Hindlimb muscle (tissue), 1 donor: ENCODE results near the gene LRRC75B. TPM values are rescaled to one million over a fixed set of nuclear protein-coding genes. Genes with fewer than 3 reads are reported as not detected.
A peak's percentile ranks its signal among the peaks of the same experiment; 100 is the strongest.
"Not testable (repeated sequence)": the region's sequence is repeated elsewhere in the genome, so short reads cannot be mapped to it uniquely, and the experiment has no call there.

Source experiments
- DNase-seq: peaks from one replicate; pipeline ENCODE4 v3.0.0-alpha.2; 2013
- polyA plus RNA-seq: library from polyadenylated mRNA; unstranded; fragments of 120-200 nt; gene quantifications from one replicate; pipeline ENCODE4 v1.2.1, GENCODE V29; 2013; ENCODE audit not compliant: insufficient read length

LRRC75B gene, protein sequence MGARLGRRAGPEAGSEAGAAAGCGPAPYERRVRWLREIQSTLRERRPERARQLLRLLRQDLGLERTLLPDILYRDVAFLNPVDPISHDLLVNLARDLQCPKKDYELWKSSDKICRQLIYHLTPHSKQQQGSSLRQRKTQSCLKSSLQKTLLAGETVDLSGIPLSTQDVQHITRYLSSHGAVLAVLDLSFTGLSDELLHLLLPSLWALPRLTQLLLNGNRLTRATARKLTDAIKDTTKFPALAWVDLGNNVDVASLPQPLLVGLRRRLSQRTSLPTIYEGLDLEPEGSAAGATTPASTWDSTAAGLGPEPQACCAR
- polyA plus RNA-seq, result 9.2 TPM

DNA sequence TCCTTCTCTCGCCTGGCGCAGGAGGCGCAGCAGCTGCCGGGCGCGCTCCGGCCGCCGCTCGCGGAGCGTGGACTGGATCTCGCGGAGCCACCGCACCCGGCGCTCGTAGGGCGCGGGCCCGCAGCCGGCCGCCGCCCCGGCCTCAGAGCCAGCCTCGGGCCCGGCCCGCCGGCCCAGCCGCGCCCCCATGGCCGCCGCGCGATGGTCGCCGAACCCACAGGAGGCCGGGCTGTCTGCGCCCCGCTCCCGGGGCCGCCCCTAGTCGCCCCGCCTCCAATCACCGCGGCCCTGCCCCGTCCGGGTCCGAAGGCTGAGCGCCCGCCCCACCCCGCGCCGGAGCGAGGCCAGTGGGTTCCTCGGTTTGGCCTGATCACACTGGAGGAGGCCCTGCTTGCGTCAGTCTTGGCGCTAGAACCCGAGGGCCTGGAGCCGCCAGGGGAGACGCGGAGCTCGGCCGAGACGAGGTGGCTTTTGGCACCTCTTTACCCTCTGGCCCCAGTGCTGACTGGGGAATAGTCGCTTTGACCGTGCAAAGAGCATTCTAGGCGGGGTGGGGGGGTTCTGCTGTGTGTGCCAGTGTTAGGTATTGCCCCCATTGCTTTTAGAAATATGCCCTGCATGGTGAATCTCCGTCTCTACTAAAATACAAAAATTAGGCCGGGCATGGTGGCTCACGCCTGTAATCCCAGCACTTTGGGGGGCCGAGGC, at the start of gene LRRC75B:
LRRC75B (minus strand) TSS at position 223 of the 708 bp plus-strand sequence; CDS start at position 189, 34 bp downstream.
- DNase-seq, result peak; percentile 84

DNA sequence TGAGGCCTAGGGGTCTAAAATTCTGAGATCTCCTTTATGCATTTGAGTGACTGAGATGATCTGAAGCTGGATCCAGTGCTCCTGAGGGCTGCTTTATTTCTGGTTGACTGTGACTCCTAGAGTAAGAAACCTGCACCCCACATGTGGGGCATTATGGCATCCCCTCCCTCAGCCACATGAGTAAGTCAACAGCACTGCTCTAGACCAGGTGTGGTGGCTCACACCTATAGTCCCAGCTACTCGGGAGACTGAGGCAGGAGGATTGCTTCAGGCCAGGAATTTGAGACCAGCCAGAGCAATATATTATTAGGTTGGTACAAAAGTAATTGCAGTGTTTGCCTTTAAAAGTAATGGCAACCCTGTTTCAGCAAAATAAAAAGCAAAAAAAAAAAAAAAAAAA, 49.4 kb upstream of the LRRC75B start:
- not testable (repeated sequence) for DNase-seq

DNA sequence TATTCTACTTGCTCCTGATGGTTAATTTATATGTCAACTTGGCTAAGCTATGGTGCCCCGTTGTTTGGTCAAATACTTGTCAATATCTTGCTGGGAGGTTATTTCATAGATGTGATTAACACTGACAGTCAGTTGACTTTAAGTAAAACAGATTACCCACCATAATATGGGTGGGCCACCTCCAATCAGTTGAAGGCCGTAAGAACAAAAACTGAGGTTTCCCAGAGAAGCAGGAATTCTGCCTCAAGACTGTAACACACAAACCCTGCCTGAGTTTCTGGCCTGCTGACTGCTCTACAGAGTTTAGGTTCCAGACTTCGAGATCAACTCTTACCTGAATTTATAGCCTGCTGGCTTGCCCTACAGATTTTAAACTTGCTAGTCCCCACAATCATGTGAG, 43.6 kb upstream of the LRRC75B start:
- not testable (repeated sequence) for DNase-seq

DNA sequence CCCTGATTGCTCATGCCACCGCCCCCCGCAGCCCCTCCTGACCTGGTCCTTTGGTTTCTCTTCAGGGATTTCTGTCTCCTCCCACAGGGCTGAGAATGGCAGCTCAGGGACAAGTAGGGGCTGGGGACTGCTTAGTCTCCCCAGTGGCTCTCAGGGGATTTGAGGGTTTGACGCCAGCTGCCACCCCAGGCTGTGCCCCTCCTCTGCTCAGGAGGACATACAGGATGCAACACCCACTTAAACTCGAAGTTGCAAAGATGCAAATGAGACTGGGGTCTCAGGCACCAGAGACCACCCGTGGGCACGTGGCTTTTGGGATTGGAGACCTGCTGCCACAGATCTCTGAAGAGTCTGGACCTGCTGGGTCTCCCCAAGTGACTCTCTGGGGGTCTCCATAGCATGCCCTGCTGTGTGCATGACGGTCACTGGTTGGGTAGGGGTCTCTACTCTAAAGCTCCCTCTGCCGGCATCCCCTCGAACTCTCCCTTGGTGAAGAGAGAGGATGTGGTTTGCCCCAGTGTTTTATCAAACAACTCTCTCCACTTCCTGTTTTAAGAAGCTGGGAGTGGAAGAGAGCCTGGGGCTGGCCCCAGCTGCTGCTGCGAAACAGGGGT, 42.0 kb upstream of the LRRC75B start:
- DNase-seq, result not testable (repeated sequence)

DNA sequence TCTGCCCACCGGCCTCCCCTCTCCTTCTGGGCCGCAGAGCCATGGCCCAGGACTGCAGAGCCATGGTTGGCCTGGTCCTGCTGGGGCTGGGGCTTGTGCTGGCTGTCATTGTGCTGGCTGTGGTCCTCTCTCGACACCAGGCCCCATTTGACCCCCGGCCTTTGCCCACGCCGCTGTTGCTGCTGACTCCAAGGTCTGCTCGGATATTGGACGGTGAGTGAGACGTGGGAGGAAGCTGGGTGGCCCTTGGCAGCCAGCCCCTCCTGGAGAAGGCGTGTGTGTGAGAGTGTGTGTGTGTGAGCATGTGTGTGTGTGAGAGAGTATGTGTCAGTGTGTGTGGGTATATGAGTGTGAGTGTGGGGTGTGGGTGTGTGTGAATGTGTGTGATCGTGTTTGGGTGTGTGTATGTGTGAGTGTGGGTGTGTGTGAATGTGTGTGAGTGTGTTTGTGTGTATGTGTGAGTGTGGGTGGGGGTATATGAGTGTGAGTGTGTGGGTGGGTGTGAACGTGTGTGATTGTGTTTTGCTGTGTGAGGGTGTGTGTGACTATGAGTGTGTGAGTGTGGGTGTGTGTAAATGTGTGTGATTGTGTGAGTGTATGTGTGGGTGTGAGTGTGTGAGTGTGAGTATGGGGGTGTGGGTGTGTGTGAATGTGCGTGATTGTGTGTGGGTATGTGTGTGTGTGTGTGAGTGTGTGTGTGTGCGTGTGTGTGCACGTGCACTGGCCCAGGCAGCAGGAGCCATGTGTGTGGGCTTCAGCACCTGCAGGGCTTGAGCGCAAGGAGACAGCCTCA, 40.6 kb upstream of the LRRC75B start:
- DNase-seq, result peak; percentile 26

DNA sequence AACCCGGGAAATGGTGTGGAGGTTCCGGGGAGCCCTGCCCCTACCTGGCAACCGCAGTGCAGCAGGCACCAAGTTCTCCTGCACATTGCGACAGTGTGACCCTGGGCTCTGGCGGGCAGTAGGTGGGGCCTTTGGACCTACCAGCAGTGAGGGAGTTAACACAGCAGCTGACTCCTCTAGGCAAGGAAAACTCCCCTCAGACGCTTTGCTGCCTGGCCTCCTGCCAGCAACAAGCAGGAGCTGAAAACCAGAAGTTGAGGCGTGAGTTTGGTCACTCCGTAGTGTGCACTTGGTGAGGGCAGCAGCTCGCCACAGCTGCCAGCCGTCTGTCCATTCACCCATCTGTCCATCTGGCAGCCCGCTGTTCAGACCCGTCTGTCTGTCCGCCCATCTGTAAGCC, 39.8 kb upstream of the LRRC75B start:
- peak; percentile 47 for DNase-seq

DNA sequence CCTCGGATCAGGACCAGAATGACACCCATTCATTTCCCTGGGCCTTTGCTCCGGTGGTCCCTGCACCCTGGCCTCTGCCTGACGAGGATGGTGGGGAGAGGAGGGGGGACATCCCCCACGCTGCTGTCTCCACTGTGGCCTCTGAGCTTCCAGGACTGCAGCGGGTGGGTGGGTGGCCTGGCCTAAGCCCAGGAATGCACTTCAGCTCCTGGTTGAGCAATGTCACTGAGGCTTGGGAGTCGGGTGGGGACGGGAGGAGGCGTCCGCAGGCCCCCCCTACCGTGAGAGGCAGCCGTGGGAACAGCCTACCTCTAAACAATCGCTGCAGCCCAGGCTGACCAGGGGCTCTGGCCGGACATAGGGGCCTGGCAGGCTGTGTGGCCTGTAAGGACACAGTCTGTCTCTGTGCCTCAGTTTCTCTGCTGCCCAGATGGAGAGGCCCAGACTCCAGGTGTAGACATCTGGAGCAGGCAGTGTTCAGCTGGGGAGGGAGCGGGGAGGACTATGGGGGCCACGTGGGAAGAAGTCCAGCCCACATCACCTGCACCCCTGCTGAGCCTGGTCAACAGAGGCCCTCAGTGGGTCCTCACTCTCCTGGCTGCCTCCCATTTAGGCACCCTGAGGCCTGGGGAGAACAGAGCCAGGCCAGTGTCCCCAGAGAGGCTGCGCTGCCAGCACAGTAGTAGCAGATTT, 38.7 kb upstream of the LRRC75B start:
- DNase-seq, result peak; percentile 15

DNA sequence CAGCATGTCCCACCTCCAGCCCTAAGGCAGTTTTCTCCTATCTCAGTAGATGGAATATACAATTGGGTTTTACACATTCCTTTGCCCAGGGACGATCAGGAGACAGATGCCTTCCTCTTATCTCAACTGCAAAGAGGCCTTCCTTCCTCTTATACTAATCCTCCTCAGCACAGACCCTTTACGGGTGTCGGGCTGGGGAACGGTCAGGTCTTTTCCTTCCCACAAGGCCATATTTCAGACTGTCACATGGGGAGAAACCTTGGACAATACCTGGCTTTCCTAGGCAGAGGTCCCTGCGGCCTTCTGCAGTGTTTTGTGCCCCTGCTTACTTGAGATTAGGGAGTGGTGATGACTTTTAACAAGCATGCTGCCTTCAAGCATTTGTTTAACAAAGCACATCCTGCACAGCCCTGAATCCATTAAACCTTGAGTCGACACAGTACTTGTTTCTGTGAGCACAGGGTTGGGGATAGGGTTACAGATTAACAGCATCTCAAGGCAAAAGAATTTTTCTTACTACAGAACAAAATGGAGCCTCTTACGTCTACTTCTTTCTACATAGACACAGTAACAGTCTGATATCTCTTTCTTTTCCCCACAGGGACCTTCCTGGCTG, 38.0 kb upstream of the LRRC75B start:
- not testable (repeated sequence) for DNase-seq

DNA sequence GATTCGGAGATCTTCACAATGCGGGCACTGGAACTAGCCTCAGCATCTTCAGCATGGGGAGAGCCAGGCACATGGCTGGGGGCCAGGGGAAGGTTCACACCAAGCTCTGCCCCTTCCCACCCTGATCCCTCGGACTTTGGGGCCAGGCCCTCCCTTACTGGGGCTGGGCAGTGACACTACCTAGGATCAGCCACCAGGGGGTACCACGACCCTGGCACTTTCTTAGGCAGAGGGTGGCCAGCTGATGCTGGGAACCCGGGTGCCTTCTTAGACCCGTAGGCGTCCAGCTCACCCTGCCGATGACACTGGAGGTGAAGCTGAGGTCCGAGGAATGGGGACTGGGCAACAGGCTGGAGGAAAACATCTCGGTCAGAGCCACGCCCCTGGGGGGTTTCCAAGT, 36.2 kb upstream of the LRRC75B start:
- DNase-seq, result not testable (repeated sequence)

DNA sequence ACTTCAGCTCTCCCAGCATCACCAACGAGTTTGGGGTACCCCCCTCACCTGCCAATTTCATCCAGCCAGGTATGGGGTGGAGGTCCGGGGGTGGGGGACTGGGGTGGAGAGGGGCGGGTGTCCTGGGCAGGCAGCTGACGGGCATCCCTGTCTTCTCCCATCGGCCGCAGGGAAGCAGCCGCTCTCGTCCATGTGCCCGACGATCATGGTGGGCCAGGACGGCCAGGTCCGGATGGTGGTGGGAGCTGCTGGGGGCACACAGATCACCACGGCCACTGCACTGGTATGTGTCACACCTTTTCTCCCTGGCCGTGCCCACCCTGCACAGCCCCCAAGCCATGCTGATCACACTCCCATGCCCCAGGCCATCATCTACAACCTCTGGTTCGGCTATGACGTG, 35.0 kb upstream of the LRRC75B start:
- not testable (repeated sequence) for DNase-seq

DNA sequence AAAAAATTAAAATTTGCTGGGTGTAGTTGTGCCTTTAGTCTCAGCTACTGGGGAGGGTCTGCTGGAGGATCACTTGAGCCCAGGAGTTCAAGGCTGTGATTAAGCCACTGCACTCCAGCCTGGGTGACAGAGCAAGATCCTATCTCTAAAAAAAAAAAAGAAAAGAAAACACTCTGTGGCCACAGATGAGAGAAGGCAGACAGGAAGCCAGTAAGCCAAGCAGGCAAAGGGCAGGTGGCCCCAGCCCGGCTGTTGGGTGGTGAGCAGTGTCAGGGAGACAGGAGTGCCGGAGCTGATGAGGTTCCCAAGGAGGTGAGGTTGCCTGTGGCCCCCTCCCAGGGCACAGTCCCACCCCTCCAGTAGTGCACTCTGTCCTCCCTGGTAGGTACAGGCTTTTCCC, 29.7 kb upstream of the LRRC75B start:
- DNase-seq, result not testable (repeated sequence)

DNA sequence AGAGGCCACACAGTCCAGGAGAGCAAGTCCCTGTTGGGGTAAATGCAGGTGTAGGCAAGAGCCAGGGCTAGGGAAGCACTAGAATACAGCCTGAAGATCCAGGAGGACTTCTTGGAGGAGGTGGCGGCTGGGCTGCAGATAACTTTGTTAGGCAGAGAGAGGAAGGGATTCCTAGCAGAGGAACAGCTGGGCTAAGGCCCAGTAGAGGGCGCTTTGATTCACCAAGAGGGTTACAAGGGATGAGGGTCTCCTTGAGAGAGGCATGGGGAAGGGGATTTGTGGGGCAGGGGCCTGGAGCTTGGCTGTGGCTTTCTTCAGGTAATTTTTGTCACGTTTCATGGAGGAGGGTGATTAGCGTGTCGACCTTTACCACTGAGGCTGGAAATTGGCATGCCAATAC, 28.4 kb upstream of the LRRC75B start:
- DNase-seq, result not testable (repeated sequence)

DNA sequence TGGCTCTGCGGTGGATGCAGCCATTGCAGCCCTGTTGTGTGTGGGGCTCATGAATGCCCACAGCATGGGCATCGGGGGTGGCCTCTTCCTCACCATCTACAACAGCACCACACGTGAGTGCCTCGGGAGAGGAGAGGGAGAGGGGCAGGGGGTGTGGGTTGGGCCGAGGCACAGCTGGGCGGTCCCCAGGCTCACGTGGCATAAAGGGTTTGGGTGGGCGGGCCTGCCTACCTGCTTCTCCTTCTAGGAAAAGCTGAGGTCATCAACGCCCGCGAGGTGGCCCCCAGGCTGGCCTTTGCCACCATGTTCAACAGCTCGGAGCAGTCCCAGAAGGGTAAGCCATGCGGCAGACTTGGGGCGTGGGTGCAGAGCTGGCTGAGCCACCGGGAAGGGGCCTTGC, 21.9 kb upstream of the LRRC75B start:
- DNase-seq, result not testable (repeated sequence)

DNA sequence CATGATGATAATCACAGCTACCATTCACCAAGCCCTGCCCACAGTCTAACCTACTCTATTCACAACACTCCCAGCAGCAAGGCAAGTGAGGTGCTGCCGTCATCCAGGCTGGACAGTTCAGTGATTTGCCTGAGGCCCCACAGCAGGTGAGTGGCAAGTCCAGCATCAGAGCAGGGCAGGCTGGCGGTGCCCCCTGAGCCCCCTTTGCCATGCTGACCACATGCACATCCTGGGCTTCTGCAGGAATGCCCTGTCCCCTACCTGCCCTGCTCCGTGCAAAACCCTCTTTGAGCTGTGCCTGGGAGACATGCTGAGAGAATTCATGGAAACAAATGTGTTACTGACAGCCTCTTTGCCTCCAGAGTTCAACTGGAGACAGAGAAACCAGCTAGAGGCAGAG, 17.0 kb upstream of the LRRC75B start:
- DNase-seq, result not testable (repeated sequence)

DNA sequence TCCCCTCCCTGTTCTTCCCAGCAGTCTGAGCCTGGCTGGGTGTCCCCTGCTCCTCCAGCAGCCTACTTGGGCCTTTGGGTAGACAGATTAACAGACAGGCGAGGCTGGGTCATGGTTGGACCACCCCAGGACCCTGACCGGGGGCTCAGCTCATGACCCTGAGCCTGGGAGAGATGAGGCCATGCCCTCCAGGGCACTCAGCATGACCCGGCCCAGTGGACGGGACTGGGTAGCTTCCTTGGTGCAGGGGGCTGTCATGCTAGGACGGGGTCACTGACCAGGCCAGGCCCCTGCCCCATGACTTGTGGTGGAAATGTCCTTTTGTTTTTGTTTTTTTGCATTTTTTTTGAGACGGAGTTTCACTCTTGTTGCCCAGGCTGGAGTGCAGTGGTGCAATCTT, 15.5 kb upstream of the LRRC75B start:
- not testable (repeated sequence) for DNase-seq

DNA sequence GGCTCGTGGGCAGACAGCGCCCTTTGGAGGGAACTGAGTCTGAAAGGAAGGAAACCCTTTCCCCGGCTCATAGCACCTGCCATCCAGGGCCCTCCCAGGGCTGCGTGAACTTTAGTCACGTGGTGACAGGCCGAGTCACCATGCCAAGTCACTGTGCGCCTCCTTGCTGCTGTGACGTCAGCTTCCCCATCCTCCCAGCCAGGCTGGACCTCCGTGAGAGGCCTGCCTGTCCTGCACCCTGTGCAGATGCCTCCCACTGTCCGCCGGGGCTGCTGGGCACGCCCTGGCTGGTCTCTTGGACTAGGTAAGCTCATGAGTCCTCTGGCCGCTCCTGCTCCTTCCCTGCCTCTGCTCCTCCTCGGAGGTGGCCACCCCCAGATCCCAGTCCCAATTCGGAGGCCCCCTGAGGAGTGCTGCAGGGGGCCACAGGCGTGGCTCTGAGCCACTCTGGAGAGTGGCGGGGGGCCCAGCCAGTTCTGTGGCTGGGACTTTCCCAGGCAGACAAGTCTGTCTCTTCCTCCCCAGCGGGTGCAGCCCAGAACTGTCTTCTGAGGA, 14.6 kb upstream of the LRRC75B start:
- not testable (repeated sequence) for DNase-seq

DNA sequence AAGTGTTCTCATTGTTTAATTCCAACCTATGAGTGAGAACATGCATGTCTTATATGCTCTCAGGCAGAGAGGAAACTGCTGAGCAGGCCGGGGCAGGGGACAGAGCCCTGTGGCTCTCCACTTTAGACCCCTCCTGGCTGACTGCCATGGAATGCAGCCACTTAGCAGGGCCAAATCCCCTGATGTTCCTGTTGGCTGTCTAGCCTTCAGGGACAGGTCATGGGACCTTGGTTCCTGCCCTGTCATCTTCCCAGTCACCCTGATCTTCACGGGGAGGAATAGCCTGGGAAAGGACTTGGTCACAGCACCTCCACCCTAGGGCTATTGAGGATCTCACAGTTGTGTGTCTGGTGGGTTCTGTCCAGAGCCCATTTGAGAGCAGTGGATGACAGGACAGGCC, 13.5 kb upstream of the LRRC75B start:
- not testable (repeated sequence) for DNase-seq

DNA sequence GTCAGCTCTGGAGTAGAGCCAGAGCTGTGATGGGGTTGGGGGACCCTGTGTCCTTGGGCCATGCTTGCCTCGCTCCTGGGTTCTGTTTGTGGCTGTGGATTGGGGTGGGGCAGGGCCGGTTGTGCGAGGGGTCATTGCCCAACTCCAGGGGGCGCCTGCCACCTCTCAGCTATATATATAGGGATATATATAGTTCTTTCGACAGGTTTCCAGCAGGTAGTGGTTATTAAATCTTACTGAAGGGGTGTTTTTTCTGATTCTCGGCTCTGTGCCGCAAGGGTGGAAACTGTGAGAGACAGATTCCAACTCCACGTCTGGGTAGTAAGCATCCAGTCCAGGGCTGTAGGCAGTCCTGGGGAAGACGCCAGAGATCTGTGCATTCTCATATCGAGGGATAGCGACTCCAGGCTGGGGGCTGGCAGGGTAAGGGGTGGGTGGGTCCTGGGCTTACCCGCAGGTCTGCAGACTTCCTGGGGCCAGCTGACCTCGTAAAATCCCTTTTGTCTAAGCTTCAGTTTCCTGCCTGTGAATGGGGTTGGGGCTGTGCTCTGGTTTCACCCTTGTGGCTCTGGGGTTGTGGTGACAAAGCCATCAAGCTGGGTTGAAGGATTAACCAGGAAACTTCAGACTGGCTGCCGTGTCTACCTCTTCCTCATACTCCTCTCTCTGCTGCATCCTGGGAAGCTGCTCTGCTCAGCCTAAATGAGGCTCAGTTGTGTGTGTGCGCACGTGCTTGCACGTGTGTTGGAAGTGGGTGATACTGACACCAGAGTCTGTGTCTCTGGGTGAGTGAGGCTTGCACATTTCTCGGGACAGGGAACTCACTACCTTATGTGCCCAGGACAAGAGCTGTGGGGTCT, 11.1 kb upstream of the LRRC75B start:
- not testable (repeated sequence) for DNase-seq

DNA sequence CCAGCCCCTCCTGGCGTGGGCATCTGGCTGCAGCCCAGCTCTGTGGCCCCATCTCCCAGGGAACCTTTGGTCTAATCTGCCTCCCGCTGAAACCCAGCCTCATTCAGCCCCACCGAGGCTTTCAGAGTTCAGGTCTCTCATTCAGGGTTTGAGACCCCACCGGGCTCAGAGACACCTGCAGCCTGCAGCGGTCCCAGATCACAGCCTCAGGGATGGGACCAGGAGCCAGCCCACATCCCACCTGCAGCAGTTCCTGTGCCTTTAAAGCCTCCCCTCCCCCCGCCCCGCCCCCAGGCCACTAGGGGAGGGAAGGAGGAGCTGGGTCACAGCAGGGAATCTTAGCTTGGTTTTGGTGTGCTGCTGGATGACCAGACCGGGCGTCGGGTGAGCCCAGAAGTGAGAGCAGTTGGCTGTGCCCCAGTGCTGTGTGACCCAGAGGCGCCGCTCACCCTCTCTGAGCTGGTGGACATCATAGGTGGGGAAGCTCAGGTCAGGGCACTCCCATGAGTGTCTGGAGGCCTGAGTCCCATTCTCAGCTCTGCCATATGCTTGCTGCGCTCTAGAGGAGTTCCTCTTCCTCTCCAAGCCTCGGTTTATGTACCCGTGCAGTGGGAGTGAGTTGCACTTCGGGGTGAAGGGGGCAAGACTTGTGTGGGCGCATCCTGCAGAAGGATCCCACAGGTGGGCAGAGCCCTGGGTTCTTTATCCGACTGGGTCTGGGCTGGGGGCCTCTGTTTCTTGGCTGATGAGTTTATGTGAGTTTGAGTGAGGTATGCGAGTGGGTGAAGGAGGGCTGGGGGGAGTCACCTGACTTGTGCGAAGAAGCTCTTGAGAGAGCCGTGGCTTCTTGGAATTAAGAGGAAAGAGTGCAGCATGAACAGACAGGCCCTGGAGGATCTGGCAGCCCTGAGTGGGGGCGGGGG, 10.2 kb upstream of the LRRC75B start, which contains the start of gene GGT1:
GGT1 (plus strand) TSS at position 347 of the 923 bp plus-strand sequence. CDS start 7,889 bp downstream, outside the sequence.
- DNase-seq, result not testable (repeated sequence)
